ENCODE results near the gene CENPO. TPM values are rescaled to one million over a fixed set of nuclear protein-coding genes. Genes with fewer than 3 reads are reported as not detected.

CENPO gene
- polyA plus RNA-seq, 3 donors: 0.99 to 3.1 (median 2.5) TPM

DNA sequence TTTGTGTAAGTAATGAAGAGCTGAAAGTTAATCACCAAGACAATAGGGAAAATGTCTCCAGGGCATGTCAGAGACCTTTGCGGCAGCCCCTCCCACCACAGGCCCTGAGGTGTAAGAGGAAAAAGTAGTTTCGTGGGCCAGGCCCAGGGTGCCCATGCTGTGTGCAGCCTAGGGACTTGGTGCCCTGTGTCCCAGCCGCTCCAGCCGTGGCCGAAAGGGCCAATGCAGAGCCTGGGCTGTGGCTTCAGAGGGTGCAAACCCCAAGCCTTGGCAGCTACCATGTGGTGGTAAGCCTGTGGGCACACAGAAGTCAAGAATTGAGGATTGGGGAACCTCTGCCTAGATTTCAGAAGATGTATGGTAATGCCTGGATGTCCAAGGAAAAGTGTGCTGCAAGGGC is 52.5 kb downstream of the CENPO start:
- WGBS, 3 donors: 93 to 98% (median 95%) methylated on average over 5 of the region's 5 CpGs
- H3K27ac ChIP-seq (ENCODE audit: low read depth, low read length): no peak overlapping the region

DNA sequence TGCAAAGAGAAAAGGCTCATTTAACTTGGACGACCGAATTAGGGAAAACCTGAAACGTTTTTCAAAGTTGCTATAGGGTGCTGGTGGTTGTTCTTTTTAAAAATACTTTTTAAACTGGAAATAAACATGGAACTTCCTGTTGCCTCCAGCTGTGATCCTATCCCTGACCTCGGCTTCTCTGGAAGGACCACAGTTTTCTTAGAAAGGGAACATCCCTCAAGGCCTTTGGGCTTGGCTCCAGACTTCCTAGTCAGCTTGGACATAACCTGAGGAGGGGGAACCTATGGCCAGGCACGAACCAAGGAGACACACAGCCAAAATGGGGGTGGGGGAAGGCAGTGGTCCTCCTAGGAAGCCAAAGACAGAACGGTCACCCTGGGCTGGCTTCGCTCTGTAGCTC is 57.7 kb downstream of the CENPO start:
- WGBS, 3 donors: 68 to 79% (median 70%) methylated on average over 7 of the region's 7 CpGs
- no peak overlapping the region for H3K27ac ChIP-seq (ENCODE audit: low read depth, low read length)

DNA sequence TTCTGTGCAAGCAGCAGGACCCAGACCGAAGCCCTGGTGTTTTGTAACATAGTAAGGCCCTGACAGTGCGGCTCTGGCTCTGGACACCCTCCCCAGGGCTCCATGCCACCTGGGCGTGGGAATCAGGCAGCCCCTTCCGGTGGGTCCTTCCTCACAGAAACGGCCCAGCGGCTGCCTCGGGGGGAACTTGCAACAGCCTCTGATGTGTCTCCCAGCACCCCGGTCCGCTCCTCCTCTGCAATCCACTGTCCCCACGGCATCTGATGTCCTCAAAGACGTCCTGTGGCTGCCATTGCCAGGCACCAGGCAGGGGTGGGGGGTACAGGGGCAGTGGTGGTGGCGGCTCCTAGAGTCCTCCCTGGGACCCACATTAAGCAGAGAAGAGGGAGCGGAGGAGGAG is 58.8 kb downstream of the CENPO start:
- H3K27ac ChIP-seq (ENCODE audit: low read depth, low read length): no peak overlapping the region
- 90 to 93% (median 91%) methylated on average over 10 to 13 of the region's 13 CpGs for WGBS, 3 donors

DNA sequence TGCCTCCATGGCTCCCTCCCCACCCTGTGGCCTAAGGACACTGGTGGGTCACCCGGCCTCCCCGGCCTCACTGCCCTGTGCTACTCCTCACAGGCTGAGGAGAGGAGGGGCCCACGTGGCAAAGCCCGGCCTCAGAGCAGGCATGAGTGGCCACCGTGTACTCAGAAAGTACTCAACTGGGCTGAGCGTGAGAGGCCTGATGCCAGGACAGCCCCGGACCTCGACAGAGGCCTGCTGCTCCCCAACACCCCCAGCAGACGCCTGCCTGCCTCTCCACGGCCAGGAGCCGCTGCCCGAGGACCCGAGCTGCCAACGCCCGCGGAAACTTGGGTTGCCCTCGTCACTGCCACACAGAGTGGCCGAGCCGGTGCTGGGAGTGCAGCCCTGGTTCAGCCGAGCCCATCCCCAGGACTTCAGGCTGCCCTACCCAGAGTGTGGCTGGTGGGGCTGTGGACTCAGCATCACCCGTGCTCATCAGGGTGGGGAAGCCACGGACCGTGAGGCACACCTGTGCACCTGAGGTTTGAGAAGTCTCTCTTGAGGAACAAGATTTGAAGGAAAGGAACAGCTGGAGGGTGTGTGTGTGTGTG is 59.3 kb downstream of the CENPO start:
- WGBS, 3 donors: 86 to 93% (median 89%) methylated on average over 16 to 23 of the region's 23 CpGs
- no peak overlapping the region for H3K27ac ChIP-seq (ENCODE audit: low read depth, low read length)

DNA sequence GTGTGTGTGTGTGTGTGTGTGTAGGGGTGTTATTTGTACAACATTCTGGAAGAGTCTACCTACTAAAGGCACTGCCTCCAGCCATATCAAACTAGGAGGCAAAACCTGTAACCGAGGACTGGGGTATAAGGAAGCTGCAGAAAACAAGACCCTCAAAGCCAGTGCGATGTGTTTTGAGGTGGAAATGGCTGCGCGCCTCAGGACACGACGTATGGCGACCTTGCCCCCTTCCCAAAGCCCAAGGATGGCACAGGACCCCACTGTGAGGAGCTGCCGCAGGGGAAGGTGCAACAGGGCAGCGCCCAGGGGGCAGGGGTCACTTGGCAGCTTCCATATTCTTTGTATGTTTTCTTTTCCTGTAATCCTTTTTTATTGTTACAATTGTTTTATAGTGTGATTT is 59.8 kb downstream of the CENPO start:
- 95 to 96% (median 95%) methylated on average over 9 of the region's 9 CpGs for WGBS, 3 donors
- no peak overlapping the region for H3K27ac ChIP-seq (ENCODE audit: low read depth, low read length)

DNA sequence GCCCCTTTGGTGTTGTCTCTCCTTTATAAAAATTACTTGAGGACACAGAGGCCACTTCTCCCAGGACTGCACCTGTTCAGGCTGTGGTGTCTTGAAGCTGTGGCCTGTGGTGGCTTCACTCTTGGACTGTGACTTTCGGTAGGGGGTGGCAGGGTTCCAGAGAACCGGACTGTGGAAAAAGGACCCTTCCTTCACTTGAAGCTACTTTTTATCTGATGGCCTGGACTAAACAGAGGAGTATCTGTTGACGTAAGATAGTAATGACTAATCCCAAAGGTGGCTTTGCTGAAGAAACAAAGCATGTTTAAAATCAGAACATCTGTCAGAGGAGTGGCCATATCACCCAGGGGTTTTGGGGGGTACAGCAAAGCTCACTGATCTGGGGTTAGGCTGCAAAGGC is 60.8 kb downstream of the CENPO start:
- 72 to 80% (median 75%) methylated on average over 3 of the region's 3 CpGs for WGBS, 3 donors
- H3K27ac ChIP-seq (ENCODE audit: low read depth, low read length): peak overlapping the region; percentile 64

DNA sequence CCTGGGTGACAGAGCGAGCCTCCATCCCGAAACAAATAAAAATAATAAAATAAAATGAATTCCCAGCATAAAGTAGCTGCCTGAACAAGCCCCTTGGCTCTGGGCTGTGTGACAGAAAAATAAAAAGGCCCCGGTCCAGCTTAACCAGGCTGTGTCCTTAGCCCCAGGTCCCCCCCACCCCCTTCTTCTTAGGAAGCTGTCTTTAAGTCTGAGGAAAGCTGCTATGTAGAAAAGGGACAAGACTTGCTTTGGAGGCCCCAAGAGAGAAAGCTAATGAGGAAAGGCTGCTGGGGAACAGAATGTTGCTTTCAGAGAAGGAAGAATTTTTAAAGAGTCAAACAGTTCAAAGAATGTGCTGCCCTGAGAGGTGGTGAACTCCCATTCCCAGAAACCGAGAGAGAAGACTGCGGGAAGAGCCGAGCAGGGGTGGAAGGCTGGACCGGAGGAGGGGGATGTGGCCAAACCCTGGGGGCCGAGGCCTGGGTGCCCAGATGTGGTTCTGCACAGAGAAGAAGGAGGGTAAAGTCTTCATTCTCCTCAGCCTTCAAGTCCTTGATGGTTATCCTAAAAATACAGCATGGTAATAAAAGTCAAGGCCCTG is 61.9 kb downstream of the CENPO start:
- H3K27ac ChIP-seq (ENCODE audit: low read depth, low read length): no peak overlapping the region
- WGBS, 3 donors: 68 to 85% (median 73%) methylated on average over 8 of the region's 8 CpGs

DNA sequence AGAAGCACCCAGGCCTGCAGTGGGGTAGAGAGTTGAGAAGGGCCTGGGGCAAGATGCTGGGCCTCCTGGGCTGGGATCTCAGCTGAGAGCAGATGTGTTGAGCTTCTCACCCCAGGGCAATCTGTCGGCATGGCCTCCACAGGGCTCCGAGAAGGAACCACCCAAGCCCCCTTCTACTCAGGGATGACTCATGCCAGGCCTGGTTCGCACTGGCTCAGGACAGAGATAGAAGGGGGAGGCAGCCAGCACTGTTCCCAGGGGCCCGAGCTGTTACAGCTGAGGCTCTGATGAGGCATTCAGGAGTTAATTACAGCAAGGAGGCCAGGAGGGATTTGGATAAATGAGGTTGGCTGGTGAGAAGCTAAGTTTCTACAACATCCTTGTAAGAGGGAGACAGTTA is 62.5 kb downstream of the CENPO start:
- H3K27ac ChIP-seq (ENCODE audit: low read depth, low read length): no peak overlapping the region
- WGBS, 3 donors: 51 to 68% (median 60%) methylated on average over 4 of the region's 4 CpGs

DNA sequence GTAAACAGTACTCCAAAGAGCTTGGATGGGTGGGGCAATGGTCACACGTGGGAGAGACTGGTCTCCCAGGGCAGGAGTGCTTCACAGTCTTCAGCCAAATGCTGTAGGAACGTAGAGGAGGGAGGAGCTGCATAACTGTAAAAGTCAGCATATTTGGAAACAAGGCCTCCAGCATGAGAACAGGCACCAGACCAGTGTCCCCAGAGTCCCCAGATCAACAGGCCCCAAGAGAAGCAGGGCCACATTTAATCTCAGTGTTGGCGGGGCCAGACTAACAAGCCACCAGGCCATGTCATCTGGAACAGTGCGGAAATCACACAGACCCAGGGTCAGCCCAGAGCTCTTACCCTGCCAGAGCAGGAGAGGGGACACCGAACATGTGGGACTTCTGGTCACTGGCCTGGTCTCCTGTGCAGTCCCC is 63.6 kb downstream of the CENPO start:
- no peak overlapping the region for H3K27ac ChIP-seq (ENCODE audit: low read depth, low read length)
- WGBS, 3 donors: 66 to 73% (median 72%) methylated on average over 5 of the region's 5 CpGs

DNA sequence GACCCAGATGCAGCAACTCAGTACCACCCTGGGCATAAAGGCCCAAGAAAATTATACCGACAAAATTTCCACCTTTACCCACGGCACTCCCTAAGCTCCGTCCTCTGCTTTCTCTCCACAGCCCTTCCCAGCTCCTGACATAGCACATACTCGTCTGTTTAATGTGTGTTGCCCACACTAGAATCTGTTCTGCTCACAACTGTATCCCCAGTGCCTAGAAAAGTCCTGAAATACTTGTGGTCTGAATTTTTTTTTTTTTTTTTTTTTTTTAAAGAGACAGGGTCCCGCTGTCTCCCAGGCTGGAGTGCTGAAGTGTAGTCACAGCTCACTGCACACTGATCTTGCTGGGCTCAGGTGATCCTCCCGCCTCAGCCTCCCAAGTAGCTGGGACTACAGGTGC is 64.5 kb downstream of the CENPO start:
- WGBS, 3 donors: 89 to 99% (median 91%) methylated on average over 6 of the region's 6 CpGs
- no peak overlapping the region for H3K27ac ChIP-seq (ENCODE audit: low read depth, low read length)

DNA sequence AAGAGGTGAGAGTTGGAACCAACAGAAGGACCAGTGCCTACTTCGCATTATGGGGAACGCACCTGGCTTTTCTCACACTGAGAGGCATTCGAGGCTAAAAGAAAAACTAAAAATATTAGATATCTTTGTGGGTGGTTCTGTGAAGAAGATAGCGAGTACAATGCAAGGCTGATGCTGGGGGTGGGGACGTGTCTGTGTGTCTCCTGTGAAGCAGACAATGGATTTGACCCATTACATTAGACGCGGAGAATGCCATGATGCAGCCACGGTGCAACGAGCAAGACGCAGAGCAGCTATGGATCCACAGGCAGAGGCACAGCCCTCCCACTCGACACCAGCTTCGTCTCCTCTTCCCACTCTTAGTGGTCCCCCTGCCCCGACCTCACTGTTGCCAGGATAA is 65.8 kb downstream of the CENPO start:
- 91 to 97% (median 94%) methylated on average over 13 of the region's 13 CpGs for WGBS, 3 donors
- H3K27ac ChIP-seq (ENCODE audit: low read depth, low read length): no peak overlapping the region

DNA sequence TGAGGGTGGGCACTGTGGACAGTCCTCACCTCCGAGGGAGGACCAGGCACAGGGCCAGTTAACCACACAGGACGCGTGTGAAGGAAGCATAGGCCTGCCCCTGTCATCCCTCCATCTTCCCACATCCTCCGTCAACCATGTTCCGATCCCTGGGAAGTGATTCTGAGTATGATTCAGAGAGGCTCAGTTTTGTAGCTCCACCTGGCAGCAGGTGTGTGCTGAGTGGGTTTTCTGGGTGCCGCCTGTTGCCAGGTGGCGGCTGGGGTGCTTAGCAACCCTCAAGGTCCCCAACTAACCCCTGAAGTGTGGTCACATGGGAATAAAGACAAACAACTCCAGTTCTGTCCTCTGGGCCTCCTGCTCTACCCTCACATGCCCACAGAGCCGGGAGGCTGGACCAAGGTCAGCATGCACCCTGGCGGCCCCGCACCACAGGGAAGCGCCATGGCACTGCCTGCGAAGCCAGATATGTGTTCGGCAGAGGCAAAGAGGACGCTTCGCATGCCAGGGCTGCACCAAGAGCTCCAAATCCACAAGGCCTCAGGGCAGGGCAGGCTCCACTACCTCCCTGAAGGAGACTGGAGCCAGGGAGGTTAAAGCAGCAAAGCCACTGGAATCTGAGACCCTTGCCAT is 66.9 kb downstream of the CENPO start:
- WGBS, 3 donors: 82 to 94% (median 93%) methylated on average over 15 of the region's 15 CpGs
- H3K27ac ChIP-seq (ENCODE audit: low read depth, low read length): no peak overlapping the region

DNA sequence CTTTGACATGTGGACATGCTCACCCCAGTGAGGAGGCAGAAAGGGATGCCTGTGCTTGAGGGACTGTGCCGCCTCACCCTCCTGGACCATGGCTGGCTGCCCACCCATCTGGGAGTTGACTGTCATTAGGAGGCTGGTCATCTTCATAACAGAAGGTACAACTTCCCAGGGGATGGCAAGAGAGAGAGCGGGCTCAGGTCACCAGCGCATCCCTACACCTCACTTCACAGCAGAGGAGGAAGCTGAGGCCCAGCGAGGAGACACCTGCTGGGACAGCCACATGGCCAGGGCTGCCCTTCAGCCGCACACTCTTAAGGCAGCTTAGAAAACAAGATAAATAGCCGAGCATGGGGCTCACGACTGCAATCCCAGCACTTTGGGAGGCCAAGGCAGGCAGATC is 67.4 kb downstream of the CENPO start:
- no peak overlapping the region for H3K27ac ChIP-seq (ENCODE audit: low read depth, low read length)
- 93 to 96% (median 93%) methylated on average over 7 of the region's 7 CpGs for WGBS, 3 donors

DNA sequence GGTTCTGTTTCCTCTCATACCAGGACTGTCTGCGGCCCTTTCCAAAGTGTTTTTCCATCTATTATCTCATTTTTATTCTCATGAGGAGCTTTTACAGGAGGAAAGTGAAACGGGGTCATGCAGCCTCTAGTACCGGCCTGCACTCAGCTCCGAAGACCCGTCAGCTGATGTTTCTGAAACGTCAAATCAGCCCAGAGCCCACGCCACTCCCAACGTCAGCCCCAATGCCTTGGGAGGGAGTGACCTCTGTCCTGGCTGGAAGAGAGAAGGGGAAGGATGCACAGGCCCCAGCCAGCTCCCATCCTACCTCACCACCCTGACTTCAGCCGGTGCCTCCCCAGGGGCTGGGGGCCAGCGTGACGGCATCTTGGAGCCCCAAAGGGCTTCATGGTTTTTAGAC is 68.3 kb downstream of the CENPO start:
- 43 to 84% (median 52%) methylated on average over 11 of the region's 11 CpGs for WGBS, 3 donors
- H3K27ac ChIP-seq (ENCODE audit: low read depth, low read length): no peak overlapping the region

DNA sequence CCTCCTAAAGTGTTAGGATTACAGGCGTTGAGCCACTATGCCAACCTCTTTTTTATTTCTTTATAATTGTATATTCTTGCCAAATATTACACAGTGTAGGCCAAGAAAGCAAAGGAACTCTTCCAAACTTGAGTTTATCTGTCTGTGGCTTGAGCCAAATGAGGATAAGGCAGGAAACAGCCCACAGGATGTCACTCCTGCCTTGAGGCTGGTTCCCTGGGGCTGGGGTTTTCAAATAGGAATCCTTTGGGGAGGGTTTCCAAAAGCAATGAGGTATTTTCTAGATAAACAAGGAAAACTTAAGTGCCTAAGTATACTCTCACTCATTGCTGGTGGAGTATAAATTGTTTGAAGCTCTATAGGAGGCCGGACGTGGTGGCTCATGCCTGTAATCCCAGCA is 70.4 kb downstream of the CENPO start:
- 70 to 87% (median 72%) methylated on average over 3 of the region's 3 CpGs for WGBS, 3 donors
- H3K27ac ChIP-seq (ENCODE audit: low read depth, low read length): no peak overlapping the region

DNA sequence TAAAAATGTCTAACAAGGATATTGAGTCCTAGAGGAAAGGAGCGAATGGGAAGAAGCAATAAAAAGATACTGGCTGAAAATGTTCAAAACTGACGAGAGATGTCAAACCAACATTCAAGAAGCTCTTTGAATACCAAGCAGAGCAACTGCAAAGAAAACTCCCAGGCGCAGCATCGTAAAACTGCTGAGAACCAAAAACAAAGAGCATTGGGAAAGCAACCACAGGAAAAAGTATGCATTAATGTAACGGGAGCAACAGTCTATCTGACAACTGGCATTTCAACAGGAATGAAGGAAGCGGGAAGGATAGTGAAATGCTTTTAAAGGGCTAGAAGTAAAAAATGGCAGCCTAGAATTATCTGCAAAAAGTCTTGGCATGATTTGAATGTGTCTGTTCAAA is 73.7 kb downstream of the CENPO start:
- H3K27ac ChIP-seq (ENCODE audit: low read depth, low read length): no peak overlapping the region
- 70 to 91% (median 83%) methylated on average over 6 of the region's 6 CpGs for WGBS, 3 donors

DNA sequence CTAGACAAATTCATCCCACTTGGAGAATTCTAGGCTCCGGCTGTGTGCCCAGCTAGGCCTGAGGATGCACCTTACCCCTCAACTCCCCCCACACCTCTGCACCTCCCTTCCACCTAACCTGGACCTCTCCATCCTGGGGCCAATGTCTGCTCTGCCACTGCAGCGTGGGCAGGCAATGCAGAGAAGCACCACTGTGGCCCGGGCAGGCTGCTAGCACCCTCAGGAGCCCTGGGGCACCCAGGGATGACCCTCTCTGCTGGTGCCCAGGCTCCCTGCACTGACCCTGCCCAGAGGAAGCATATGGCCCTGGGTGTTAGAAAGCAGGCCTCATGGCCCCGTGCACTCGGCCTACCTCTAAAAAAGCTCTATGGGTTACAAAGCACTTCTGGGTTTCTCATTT is 77.2 kb downstream of the CENPO start:
- 96 to 97% (median 96%) methylated on average over 5 of the region's 5 CpGs for WGBS, 3 donors
- no peak overlapping the region for H3K27ac ChIP-seq (ENCODE audit: low read depth, low read length)

DNA sequence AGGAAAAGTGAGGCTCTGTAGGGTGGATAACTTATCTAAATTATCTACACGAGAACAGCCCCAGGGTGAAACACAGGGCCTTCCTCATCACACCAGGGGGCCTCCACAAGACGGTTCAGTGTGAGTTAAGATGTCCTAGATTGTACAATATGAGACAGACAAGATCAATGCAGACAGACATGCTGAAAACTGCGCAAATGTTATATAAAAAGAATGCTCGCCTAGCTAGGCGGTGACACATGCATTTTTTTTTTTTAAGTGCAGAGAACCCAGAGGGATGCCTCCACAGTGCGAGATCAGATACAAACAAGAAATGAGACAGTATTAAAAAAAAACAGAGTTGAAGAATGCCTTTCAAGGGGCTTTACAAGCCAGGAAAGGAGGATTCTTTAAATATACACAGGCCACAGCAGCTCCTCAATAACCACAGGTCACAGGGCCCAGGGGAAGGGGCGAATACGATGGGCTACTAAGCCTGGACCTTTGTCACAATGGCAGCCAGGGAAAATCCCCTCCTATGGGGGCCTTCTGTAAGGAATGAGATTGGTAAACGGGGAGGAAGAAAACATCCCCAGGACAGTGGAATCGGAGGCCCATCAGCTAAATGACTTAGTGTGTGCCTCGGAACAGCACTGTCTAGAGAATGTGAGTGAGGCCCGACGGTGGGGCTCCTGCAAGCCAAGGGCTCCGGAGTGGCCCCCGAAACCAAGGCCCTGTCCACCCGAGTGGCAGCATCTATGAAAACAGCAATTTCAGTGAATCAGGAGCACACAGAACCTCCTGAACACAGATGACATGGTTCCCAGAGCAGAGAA is 77.9 kb downstream of the CENPO start:
- 86 to 89% (median 89%) methylated on average over 16 of the region's 16 CpGs for WGBS, 3 donors
- H3K27ac ChIP-seq (ENCODE audit: low read depth, low read length): no peak overlapping the region

DNA sequence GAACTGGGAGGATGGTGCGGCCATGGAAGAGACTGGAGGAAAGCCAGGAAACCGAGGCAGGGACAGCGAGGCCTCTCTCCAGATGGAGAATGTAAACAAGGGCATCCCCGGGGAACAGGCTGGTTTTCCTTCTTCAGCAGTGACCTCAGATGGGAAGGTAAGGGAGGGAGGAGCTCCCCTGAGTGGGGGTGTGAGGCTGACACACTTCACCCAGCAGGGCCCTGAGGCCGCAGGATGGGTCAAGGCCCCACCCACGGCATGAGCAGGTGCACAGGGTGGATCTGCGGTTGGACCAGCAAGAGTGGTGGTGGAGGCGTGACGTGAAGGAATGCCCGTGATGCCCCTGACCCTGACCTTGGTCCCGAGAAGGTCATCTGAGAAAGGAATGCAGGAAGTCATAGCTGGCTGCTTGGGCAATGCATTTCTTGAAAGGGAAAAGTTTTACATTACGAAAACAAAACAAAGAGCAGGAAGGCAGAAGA is 78.7 kb downstream of the CENPO start:
- no peak overlapping the region for H3K27ac ChIP-seq (ENCODE audit: low read depth, low read length)
- 59 to 69% (median 62%) methylated on average over 12 of the region's 12 CpGs for WGBS, 3 donors

Data from adipose tissue (tissue), 3 donors.